Body of pancreas (tissue), 4 donors: Measurements from ENCODE around the gene OR2A42. TPM values are rescaled to one million over a fixed set of nuclear protein-coding genes. Genes with fewer than 3 reads are reported as not detected.
A peak's percentile ranks its signal among the peaks of the same experiment; 100 is the strongest.
"Not testable (repeated sequence)": the region's sequence is repeated elsewhere in the genome, so short reads cannot be mapped to it uniquely, and the experiment has no call there.

Source experiments
- ATAC-seq: fragments of 150-250 bp; one replicate; pipeline ENCODE4 v1.9.1; 2016
- DNase-seq, 4 donors: peaks; one replicate each; pipeline ENCODE4 v3.0.0-alpha.2; 2019
- H3K27ac ChIP-seq, 4 donors: fragments of 200-600 bp; sonication (generic); 1 replicate in 3 of 4; 2 replicates in 1 of 4; pipeline versions ENCODE4 v1.5.1 to v1.6.1; 2016 to 2019; ENCODE audit warnings: mild to moderate bottlenecking in 1 of 4, mixed read lengths in 1 of 4, moderate library complexity in 1 of 4
- H3K27me3 ChIP-seq, 2 donors: fragments of 200-600 bp; sonication (generic); one replicate each; pipeline ENCODE4 v1.6.0; 2016; ENCODE audit warnings: mild to moderate bottlenecking in 1 of 2
- H3K36me3 ChIP-seq, 2 donors: fragments of 200-600 bp; sonication (generic); replicated peaks in 1 of 2; 2 replicates each; pipeline ENCODE4 v1.5.1; 2016; ENCODE audit warnings: low read depth in 2 of 2; ENCODE audit not compliant: insufficient read depth in 1 of 2
- H3K4me1 ChIP-seq: fragments of 200-600 bp; sonication (generic); one replicate; pipeline ENCODE4 v1.6.0; 2016
- H3K4me3 ChIP-seq, 2 donors: fragments of 200-600 bp; sonication (generic); 1 replicate in 1 of 2; 2 replicates in 1 of 2; pipeline ENCODE4 v1.5.1; 2016 to 2019
- H3K9me3 ChIP-seq, 3 donors: fragments of 200-600 bp; sonication (generic); 1 replicate in 2 of 3; 2 replicates in 1 of 3; pipeline ENCODE4 v1.5.1; 2016
- WGBS, 2 donors: methylation state at CpG; one replicate each; pipeline ENCODE4 v1.1.5; 2017; 5-methylcytosine and 5-hydroxymethylcytosine counted together
- intact Hi-C: fragments of 100-400 bp; cut with DNase I; formaldehyde crosslinking; loops from one replicate; pipeline ENCODE4 v1.15.1; 2023
- total RNA-seq, 2 donors: library from RNA; depleted of rRNA; stranded (reverse); fragments of >200 nt; gene quantifications; one replicate each; pipeline ENCODE4 v1.1.0, GENCODE V29; 2016

OR2A42 gene, protein sequence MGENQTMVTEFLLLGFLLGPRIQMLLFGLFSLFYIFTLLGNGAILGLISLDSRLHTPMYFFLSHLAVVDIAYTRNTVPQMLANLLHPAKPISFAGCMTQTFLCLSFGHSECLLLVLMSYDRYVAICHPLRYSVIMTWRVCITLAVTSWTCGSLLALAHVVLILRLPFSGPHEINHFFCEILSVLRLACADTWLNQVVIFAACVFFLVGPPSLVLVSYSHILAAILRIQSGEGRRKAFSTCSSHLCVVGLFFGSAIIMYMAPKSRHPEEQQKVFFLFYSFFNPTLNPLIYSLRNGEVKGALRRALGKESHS
- total RNA-seq: not detected

DNA sequence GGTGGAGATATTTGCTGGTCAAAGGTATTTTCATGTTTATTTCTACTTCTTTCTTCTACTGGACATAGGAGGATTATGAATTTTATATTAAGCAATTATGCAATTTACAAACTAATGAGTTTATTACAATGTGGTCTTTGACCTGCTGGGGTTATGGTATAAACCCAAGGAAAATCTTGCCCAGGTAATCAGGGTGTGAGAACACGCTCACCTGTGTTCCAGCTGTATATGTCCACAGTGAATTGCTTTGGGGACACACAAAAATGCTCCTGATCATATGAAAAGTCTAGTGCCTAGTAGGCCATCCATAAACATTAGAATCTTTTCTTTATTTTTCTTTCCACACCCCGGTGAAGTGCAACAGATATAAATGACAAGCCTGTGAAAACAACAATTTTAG lies at the start of gene OR2A42:
Gene OR2A42, minus strand, starts transcription at position 241 of the 400 bp plus-strand sequence. CDS start 6,762 bp downstream, outside the sequence.
- H3K27ac ChIP-seq, H3K4me3 ChIP-seq, ATAC-seq, DNase-seq, H3K9me3 ChIP-seq, H3K4me1 ChIP-seq, H3K27me3 ChIP-seq, H3K36me3 ChIP-seq, intact Hi-C loops: not testable (repeated sequence)
- 33 to 54% methylated on average over 1 of the region's 2 CpGs for WGBS, 2 donors

DNA sequence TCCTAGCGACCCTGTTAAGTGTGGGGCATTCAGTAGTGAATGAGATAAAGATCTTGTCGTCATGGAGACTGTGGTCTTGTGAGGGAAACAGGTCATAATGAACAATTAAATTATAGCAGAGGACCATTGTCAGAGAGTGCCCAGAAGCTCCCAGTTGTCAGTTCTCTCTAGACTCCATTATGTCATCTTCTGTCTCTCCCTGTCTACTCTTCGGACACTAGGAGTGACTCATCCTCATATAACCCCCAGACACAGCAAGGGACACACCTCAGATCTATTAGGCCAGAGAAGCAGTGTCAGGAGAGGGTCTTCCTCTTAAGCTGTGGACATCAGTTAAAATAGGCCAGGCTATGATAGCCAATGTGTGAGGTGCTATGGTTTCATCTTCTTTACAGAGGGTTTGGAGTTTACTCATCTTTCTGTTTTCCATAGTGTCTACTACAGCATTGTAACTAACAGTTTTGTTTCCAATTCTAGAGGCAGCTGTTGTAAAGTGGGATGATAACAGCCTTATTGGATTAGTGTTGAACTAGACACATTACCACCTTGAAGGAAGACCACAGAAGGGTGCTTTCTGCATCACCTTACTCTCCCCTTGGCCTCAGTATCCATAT lies 47.9 kb upstream of the OR2A42 start:
- H3K9me3 ChIP-seq, H3K27me3 ChIP-seq, intact Hi-C loops, H3K27ac ChIP-seq, H3K4me1 ChIP-seq, DNase-seq, H3K4me3 ChIP-seq, ATAC-seq, H3K36me3 ChIP-seq: not testable (repeated sequence)
- WGBS, 2 donors: no CpG with 5 or more reads among the region's 3 CpGs

- H3K4me3 ChIP-seq, DNase-seq, ATAC-seq, H3K36me3 ChIP-seq, H3K4me1 ChIP-seq, intact Hi-C loops, H3K9me3 ChIP-seq, H3K27me3 ChIP-seq, H3K27ac ChIP-seq: not testable (repeated sequence)
- WGBS, 2 donors: no CpG with 5 or more reads among the region's 6 CpGs
These were observed 44.3 kb upstream of the OR2A42 start for GRCh38 chr7:144283716-144284115.

- H3K4me3 ChIP-seq, H3K9me3 ChIP-seq, H3K27ac ChIP-seq, H3K27me3 ChIP-seq, ATAC-seq, H3K4me1 ChIP-seq, intact Hi-C loops, H3K36me3 ChIP-seq: not testable (repeated sequence)
- 92 to 100% methylated on average over 1 to 4 of the region's 4 CpGs for WGBS, 2 donors
- DNase-seq: peak in 2 of 4 donors; percentile 5 to 8
These were observed 43.1 kb upstream of the OR2A42 start for GRCh38 chr7:144282490-144282889.

- WGBS, 2 donors: no CpG with 5 or more reads among the region's 8 CpGs
- ATAC-seq, H3K4me3 ChIP-seq, H3K36me3 ChIP-seq, DNase-seq, H3K4me1 ChIP-seq, intact Hi-C loops, H3K27ac ChIP-seq, H3K9me3 ChIP-seq, H3K27me3 ChIP-seq: not testable (repeated sequence)
These were observed 42.6 kb upstream of the OR2A42 start for GRCh38 chr7:144281981-144282380.

GRCh38 chr7:144280010-144280409 lies 40.6 kb upstream of the OR2A42 start:
- intact Hi-C loops, H3K4me3 ChIP-seq, H3K27ac ChIP-seq, H3K4me1 ChIP-seq, DNase-seq, H3K36me3 ChIP-seq, H3K27me3 ChIP-seq, ATAC-seq, H3K9me3 ChIP-seq: not testable (repeated sequence)
- WGBS, 2 donors: 90 to 92% methylated on average over 3 of the region's 6 CpGs

- intact Hi-C loops, H3K9me3 ChIP-seq, H3K4me1 ChIP-seq, H3K27ac ChIP-seq, H3K36me3 ChIP-seq, H3K27me3 ChIP-seq, H3K4me3 ChIP-seq, DNase-seq, ATAC-seq: not testable (repeated sequence)
- WGBS, 2 donors: 94 to 95% methylated on average over 3 to 4 of the region's 6 CpGs
These were observed 35.9 kb upstream of the OR2A42 start for GRCh38 chr7:144275281-144275680.

DNA sequence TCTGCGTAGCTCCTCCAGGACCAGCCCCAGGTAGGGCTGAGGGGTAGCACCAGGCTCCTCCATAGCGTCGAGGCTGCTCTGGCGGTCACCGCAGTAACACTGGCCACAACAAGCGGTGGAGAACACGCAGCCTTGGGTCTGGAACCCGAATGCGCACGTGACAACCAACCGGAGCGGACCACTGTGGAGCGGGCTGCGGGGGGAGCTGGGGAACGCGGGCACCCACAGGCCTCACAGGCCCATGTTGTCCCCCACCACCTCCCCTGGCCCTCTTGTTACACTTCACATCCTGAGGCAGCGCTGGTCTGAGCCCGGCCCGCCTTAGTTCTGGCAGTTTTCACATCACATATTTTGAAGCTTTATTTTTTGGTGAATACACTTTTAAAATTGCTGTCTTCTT lies 29.8 kb upstream of the OR2A42 start, which contains the start of gene CTAGE8:
Gene CTAGE8, minus strand, starts transcription at position 101 of the 400 bp plus-strand sequence. Its CDS starts 38 bp downstream, at position 63.
- ATAC-seq, H3K27ac ChIP-seq, H3K4me3 ChIP-seq, H3K9me3 ChIP-seq, H3K4me1 ChIP-seq, H3K36me3 ChIP-seq, DNase-seq, H3K27me3 ChIP-seq, intact Hi-C loops: not testable (repeated sequence)
- WGBS, 2 donors: 100% methylated on average over 1 of the region's 19 CpGs; no CpG with 5 or more reads in 1 of the 2 donors

GRCh38 chr7:144264692-144265091 lies 25.3 kb upstream of the OR2A42 start, which contains the start of gene OR2A7:
TSS of gene OR2A7 (minus strand) at chr7:144264792. CDS start at chr7:144259628, 5,164 bp downstream.
- H3K36me3 ChIP-seq, H3K9me3 ChIP-seq, DNase-seq, H3K27me3 ChIP-seq, H3K27ac ChIP-seq, intact Hi-C loops, ATAC-seq, H3K4me1 ChIP-seq, H3K4me3 ChIP-seq: not testable (repeated sequence)
- 89 to 92% methylated on average over 3 to 6 of the region's 7 CpGs for WGBS, 2 donors

DNA sequence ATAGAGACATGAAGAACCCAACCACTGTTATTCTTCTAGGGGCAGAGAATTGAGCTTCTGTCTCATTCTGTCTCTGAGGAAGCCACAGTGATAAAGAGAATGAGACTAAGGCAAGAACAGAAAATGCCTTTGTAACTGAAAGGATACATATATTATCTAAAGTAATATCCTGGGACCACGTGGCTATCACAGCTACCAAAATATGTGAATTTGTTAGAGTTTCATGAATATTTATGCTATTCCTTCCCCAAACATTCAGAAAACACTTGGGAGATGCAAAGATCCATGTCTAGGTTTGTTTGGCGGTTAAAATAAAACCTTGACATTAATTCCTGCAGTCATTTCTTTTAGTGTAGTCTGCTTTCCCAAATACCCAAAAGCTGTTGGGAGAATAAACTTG lies 22.7 kb upstream of the OR2A42 start:
- intact Hi-C loops, H3K36me3 ChIP-seq, H3K27ac ChIP-seq, H3K9me3 ChIP-seq, H3K4me3 ChIP-seq, H3K4me1 ChIP-seq, DNase-seq, H3K27me3 ChIP-seq, ATAC-seq: not testable (repeated sequence)
- no CpG with 5 or more reads among the region's 2 CpGs for WGBS, 2 donors

DNA sequence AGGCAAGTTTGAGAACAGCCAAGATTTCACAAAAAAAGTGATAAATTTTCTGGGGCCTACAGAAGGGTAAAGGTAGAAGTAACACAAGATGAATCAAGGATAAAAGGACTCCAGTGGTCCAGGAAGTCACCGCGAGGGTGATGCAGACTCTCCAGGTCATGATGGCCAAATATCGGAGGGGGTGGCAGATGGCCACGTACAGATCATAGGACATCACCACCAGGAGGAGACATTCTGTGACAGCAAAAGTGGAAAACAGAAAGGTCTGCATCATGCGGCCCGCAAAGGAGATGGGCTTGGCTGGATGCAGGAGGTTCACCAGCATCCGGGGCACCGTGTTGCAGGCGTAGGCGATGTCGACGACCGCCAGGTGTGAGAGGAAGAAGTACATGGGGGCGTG lies 19.7 kb upstream of the OR2A42 start:
- H3K9me3 ChIP-seq, H3K27ac ChIP-seq, H3K36me3 ChIP-seq, H3K27me3 ChIP-seq, intact Hi-C loops, ATAC-seq, DNase-seq, H3K4me3 ChIP-seq, H3K4me1 ChIP-seq: not testable (repeated sequence)
- no CpG with 5 or more reads among the region's 14 CpGs for WGBS, 2 donors
